NCI-H82 treated with DMSO at 0.1 percent for 48 hours (cell line): Measurements from ENCODE around the gene ZNF573.

Experiments
- DNase-seq: peaks from one replicate; lab custom pipeline; 2025; ENCODE audit not compliant: unreplicated experiment; lab: John Stamatoyannopoulos, UW

Gene ZNF573

GRCh38 chr19:37695144-37695899 is 84.1 kb downstream of the ZNF573 start:
- no peak for DNase-seq

- DNase-seq: no peak
Measured at GRCh38 chr19:37692956-37693620, 86.3 kb downstream of the ZNF573 start.

DNA sequence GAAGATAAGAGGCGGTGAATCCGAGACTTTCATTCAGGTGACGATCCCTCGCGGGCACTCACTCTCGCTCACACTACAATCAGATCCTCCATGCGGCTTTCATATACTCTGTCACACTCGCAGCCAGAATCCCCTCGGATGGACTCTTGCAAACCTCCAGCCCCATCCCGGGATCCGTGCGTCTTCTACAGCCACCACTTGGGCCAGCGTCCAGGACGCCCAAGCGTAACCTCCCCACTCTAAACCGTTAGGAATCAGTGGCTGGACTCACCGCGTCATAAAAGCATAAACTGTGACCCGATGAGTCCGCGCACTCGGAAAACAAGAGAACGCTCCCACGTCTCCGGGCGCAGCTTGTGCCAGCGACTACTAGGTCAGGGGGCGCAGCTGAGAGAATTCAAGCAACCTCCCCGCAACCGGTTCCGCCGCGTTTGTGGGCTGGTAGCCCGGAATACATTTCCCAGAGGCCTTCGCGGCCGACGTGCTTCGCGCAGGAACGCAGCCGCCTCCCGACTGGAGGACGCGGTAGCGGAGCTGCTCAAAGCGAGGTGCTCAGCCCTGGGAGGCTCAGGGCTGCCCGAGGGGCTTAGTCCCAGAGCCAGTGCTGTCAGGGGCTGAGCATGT is 87.4 kb downstream of the ZNF573 start:
- DNase-seq: peak; percentile 73
